Fibroblast of skin of right biceps (primary cell): ENCODE data around the gene TSR2.
"Not testable (repeated sequence)": the region's sequence is repeated elsewhere in the genome, so short reads cannot be mapped to it uniquely, and the experiment has no call there.

Source experiments
- DNase-seq: peaks from one replicate; pipeline ENCODE4 v3.0.0-alpha.2; 2013

Gene TSR2

DNA sequence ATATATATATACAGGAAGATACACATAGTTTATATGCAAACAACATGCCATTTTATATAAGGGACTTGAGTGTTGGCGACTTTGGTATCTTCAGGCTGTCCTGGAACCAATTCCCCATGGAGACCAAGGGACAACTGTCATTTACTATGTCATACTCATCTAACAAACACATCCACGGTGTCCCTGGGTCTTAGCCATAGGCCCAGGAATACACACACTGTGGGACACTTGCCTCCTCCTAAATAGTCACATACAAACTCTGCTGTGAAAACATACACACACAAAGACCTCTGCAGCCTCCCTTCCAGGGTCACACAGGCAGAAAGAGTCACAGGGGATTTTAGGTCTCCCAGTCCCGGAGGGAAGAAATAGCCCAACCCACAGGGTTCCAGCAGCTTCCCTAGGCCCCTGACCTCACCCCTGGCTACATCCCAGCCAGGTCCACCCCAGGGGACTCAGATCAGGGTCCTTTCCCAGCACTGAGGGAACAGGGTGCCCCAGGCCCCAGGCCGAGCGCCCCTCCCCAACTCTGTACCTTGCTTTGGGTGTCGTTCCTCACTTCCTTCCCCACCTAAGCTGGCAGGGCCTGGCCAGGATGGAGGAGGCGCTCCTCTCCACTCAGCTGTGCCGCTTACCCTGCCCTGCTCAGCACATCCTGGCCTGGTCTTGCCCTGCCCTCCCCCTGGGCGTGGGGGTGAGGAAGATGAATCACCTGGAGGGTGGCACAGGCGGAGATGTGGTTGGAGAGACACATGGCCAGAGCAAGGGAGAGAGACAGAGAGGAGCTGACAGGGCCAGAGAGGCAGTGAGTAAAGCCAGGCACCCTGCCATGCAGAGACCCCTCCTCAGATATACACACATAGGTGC, 34.0 kb downstream of the TSR2 start:
- no peak for DNase-seq

GRCh38 chrX:54479136-54480111, 39.2 kb downstream of the TSR2 start:
- no peak for DNase-seq

DNA sequence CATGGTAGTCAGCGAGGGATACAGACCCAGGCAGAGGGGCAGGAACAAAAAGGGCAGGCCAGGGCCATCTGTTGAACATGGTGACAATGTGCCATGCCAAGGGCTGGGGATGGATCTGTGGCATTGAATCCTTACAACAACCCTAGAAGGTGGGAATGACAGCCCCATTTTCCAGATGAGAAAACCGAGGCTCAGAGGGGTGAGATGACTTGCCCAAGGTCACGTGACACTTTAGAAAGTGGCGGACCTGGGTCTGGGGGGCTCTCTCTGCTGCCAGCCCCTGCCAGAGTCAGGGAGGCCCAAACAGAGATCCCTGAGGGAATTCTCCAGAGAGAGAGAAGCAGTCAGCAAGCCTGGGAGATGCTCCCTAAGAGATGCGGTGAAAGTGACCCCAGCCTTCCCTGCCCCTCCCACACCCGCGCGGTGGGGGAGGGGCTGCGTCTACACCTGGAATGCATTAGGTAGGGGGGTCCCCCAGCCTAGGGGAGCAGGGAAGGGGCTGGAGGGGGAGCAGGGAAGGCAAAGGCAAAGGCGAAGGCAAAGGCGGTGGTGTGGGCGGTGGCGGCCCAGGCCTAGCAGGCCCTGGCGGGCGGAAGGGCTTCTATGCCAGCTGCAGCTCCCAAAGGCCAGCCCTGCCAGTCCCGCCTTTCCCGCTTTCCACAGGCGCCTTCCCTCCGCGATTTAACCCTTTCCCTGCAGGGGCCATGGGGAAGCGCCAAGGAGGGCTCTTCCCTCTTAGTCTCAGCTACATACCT, 42.8 kb downstream of the TSR2 start:
- no peak for DNase-seq

DNA sequence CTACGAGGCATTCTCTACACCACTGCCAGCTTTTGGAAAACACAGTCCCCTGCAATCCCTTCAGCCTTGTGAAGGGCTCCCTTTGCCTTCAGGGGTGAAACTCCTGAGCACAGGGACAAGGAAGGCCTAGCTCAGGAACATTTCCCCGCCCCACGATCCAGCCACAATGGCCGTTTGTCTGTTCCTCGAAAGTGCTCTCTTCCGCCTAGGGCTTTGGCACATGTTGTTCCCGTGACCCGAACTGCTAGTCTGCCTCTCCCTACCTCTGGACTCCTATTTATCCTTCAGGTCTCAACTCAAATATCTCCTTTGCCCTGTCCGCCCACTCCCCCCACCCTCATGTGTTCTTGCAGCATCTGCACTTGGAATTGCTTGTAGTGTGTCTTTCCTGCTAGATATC, 43.7 kb downstream of the TSR2 start:
- DNase-seq: no peak

DNA sequence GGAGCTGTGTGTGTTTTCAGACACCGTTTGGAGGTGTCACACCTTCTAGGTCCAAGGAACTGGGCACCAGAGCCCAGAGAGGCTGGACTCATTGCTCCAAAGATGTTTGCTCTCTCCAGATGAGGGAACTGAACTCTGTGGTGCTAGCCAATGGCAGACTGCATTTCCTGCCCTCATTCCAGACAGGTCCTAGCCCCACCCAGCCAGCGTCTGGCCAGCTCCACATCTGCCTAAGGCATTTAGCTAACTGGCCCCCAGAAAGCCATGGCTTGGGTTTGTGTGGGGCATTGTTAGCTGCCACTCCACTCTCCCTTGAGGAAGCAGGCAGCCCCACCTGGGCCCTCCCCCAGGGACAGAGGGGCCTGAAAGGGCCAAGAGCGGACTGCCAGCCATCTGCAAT, 44.5 kb downstream of the TSR2 start:
- no peak for DNase-seq

GRCh38 chrX:54489819-54490218, 49.6 kb downstream of the TSR2 start:
- DNase-seq: not testable (repeated sequence)

GRCh38 chrX:54492340-54492739, 52.1 kb downstream of the TSR2 start:
- peak; percentile 74 for DNase-seq

GRCh38 chrX:54494166-54494988, 54.2 kb downstream of the TSR2 start:
- DNase-seq: no peak
